CD14-positive monocyte (primary cell): Measurements from ENCODE around the gene TSPAN10. TPM values are rescaled to one million over a fixed set of nuclear protein-coding genes. Genes with fewer than 3 reads are reported as not detected.
A peak's percentile ranks its signal among the peaks of the same experiment; 100 is the strongest.

Experiments used
- DNase-seq, 3 donors: peaks; one replicate each; pipeline ENCODE4 v3.0.0-alpha.2; 2011 to 2022
- H2AFZ ChIP-seq: 2 replicates; pipeline ENCODE4 v1.6.0; 2012; ENCODE audit warnings: mild to moderate bottlenecking, low read depth, low read length, inconsistent platforms; ENCODE audit not compliant: insufficient read depth, poor library complexity, severe bottlenecking
- H3K27ac ChIP-seq, 2 donors: 1 replicate in 1 of 2; 2 replicates in 1 of 2; pipeline ENCODE4 v1.5.1; 2012 to 2013; ENCODE audit warnings: low read length in 2 of 2, control low read depth in 1 of 2, inconsistent platforms in 1 of 2, low read depth in 1 of 2, mild to moderate bottlenecking in 1 of 2
- H3K27me3 ChIP-seq, 2 donors: one replicate each; pipeline versions ENCODE4 v1.6.0 to v1.6.1; 2011 to 2013; ENCODE audit warnings: low read length in 2 of 2; ENCODE audit not compliant: control insufficient read depth in 2 of 2, insufficient read depth in 2 of 2
- H3K36me3 ChIP-seq, 2 donors: replicated peaks in 1 of 2; 1 replicate in 1 of 2; 2 replicates in 1 of 2; pipeline versions ENCODE4 v1.5.1 to v1.6.1; 2012 to 2013; ENCODE audit warnings: low read length in 2 of 2, control low read depth in 1 of 2, inconsistent platforms in 1 of 2, mild to moderate bottlenecking in 1 of 2; ENCODE audit not compliant: insufficient read depth in 2 of 2, control insufficient read depth in 1 of 2
- H3K4me1 ChIP-seq, 2 donors: 1 replicate in 1 of 2; 2 replicates in 1 of 2; pipeline versions ENCODE4 v1.5.1 to v1.6.1; 2012 to 2013; ENCODE audit warnings: low read length in 2 of 2, control low read depth in 1 of 2, inconsistent platforms in 1 of 2, mild to moderate bottlenecking in 1 of 2, moderate library complexity in 1 of 2; ENCODE audit not compliant: insufficient read depth in 2 of 2, control insufficient read depth in 1 of 2
- H3K4me2 ChIP-seq: replicated peaks from 2 replicates; pipeline ENCODE3; 2012; ENCODE audit warnings: low read length, moderate library complexity, mild to moderate bottlenecking; ENCODE audit not compliant: poor library complexity, severe bottlenecking; ENCODE audit errors: extremely low read depth
- H3K4me3 ChIP-seq, 3 experiments: fragments of 200-600 bp in 1 of 3; sonication (generic) in 1 of 3; replicated peaks in 1 of 3; 1 replicate in 2 of 3; 2 replicates in 1 of 3; pipeline ENCODE4 v1.5.1; 2011 to 2013; ENCODE audit warnings: low read length in 3 of 3, mild to moderate bottlenecking in 3 of 3, control low read depth in 2 of 3, low read depth in 2 of 3, inconsistent platforms in 1 of 3, moderate library complexity in 1 of 3
- H3K79me2 ChIP-seq: 2 replicates; pipeline ENCODE4 v1.6.0; 2012; ENCODE audit warnings: mild to moderate bottlenecking, control low read depth, inconsistent platforms, low read length, moderate library complexity; ENCODE audit not compliant: insufficient read depth
- H3K9ac ChIP-seq: 2 replicates; pipeline ENCODE4 v1.6.0; 2017; ENCODE audit warnings: low read length, mild to moderate bottlenecking; ENCODE audit not compliant: insufficient read depth, poor library complexity, severe bottlenecking
- H3K9me3 ChIP-seq, 2 donors: replicated peaks in 1 of 2; 1 replicate in 1 of 2; 2 replicates in 1 of 2; pipeline versions ENCODE4 v1.5.1 to v1.6.1; 2012 to 2013; ENCODE audit warnings: low read length in 2 of 2, control low read depth in 1 of 2; ENCODE audit not compliant: control insufficient read depth in 1 of 2, insufficient read depth in 1 of 2
- H4K20me1 ChIP-seq: 2 replicates; pipeline ENCODE4 v1.6.0; 2012; ENCODE audit warnings: mild to moderate bottlenecking, low read length, control low read depth, moderate library complexity; ENCODE audit not compliant: insufficient read depth
- H3K27ac Mint-ChIP-seq, 7 donors: one replicate each; pipeline ENCODE4 v1.8.0; 2020; ENCODE audit warnings: mild to moderate bottlenecking in 7 of 7, mixed read lengths in 7 of 7, moderate library complexity in 6 of 7, inconsistent platforms in 2 of 7
- H3K27me3 Mint-ChIP-seq, 3 donors: one replicate each; pipeline ENCODE4 v1.8.0; 2021 to 2022; ENCODE audit warnings: low read depth in 3 of 3, mild to moderate bottlenecking in 3 of 3, mixed read lengths in 3 of 3, moderate library complexity in 3 of 3, inconsistent platforms in 1 of 3
- H3K36me3 Mint-ChIP-seq, 2 donors: one replicate each; pipeline ENCODE4 v1.8.0; 2020; ENCODE audit warnings: mixed read lengths in 2 of 2, inconsistent platforms in 1 of 2, mild to moderate bottlenecking in 1 of 2
- H3K4me1 Mint-ChIP-seq: one replicate; pipeline ENCODE4 v1.8.0; 2020; ENCODE audit warnings: mild to moderate bottlenecking, mixed read lengths
- H3K4me3 Mint-ChIP-seq, 2 donors: one replicate each; pipeline ENCODE4 v1.8.0; 2020; ENCODE audit warnings: mild to moderate bottlenecking in 2 of 2, mixed read lengths in 2 of 2, moderate library complexity in 1 of 2
- H3K9me3 Mint-ChIP-seq, 7 donors: one replicate each; pipeline ENCODE4 v1.8.0; 2020 to 2022; ENCODE audit warnings: mixed read lengths in 7 of 7, mild to moderate bottlenecking in 6 of 7, moderate library complexity in 6 of 7, inconsistent platforms in 2 of 7
- WGBS: methylation state at CpG from one replicate; pipeline ENCODE4 v1.1.5; 2013; ENCODE audit warnings: missing lambda C conversion rate; ENCODE audit not compliant: insufficient coverage; 5-methylcytosine and 5-hydroxymethylcytosine counted together
- intact Hi-C, 2 donors: fragments of 100-400 bp; cut with micrococcal nuclease; formaldehyde crosslinking; loops; one replicate each; pipeline versions ENCODE4 v1.15.0 to v1.15.1; 2023
- polyA plus RNA-seq, 3 donors: library from polyadenylated mRNA; depleted of rRNA in 1 of 3; unstranded in 2 of 3; stranded (reverse) in 1 of 3; fragments of 300-500 nt in 2 of 3; fragments of >200 nt in 1 of 3; fragmentation: Illumina TruSeq in 2 of 3; gene quantifications; 1 replicate in 2 of 3; 2 replicates in 1 of 3; pipeline ENCODE4 v1.2.3, GENCODE V29; 2012 to 2021
- TF ChIP-seq, protein P1 (sequence below): fragments of 200-600 bp; IDR thresholded peaks from one replicate; pipeline ENCODE4 v1.8.0; 2022; ENCODE audit warnings: antibody characterized with exemption, mild to moderate bottlenecking

The TSPAN10 gene
- polyA plus RNA-seq, 3 donors: not detected

DNA sequence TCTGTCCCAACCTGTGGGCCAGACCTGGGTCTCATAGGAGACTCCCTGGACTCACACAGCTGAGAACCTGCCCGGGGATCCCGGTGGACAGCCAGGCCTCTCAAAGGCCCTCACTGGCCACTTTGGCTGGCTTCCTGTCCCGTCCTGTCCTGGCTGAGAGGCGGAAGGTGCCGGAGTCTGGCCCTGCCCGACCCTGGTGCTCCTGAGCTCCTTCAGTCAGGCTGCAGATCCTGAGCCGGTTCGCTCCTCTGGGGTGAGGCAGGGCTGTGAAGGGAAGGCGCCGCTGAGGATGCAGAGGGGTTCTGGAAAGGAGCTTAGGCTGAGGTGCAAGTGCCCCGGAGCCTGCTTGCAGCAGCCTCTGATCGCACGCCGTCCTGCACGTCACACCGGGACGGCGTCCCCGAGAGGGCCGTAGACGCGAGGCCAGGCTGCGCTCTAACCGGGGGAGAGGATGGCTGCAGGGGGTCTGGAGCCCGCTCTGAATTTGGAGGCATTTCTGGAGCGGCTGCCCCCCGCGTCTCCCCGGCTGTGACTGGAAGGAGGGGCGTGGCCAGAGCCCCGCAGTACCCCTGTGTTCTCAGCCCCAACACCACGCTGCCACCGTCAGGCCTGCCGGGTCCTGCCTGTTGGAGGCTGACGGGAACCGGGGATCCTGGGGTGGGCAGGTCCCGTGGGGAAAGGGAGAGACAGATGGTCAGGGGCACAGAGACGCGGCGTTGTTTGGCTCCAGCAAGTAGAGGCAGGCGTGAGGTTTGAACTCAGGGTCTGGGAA is 51.0 kb downstream of the TSPAN10 start:
- peaks cover 80% of the 10 kb centered on the region for H3K79me2 ChIP-seq

DNA sequence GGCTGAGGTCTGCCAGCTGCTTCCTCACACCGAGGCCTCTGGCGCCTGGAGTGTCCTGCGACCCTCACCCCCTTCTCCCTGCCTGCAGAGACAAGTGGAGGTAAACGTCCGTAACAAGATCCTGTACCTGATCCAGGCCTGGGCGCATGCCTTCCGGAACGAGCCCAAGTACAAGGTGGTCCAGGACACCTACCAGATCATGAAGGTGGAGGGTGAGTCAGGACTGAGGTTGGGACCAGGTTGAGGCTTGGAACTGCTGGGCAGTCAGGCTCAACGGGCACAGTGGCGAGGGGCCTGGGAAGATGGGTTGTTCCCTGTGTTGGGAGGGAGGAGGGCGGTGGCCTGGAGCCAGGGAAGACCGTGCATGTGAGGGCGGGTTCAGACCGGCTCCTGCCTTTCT is 51.6 kb downstream of the TSPAN10 start:
- H3K79me2 ChIP-seq: peaks cover 73% of the 10 kb centered on the region
- WGBS: 92% methylated on average over 14 of the region's 14 CpGs
- no peak overlapping the region for H3K4me3 Mint-ChIP-seq

More for the DNA sequence above, 51.0 kb downstream of the TSPAN10 start:
- peaks cover 75 to 78% of the 10 kb centered on the region in 2 donors for H3K36me3 ChIP-seq
- Mint-ChIP-seq H3K4me3 (no peak overlapping the region), H3K4me1 (peaks cover 18% of the 10 kb centered on the region), H3K36me3 (peaks cover 61 to 77% of the 10 kb centered on the region in 2 donors), H3K27ac (peak overlapping the region in 3 of 7 donors; percentile 15 to 48 (median 37)), H3K27me3 (peaks cover 0 to 1% (median 0%) of the 10 kb centered on the region in 3 donors), H3K9me3 (no peaks in the 10 kb centered on the region)
- H3K4me1 ChIP-seq: peaks cover 17 to 19% of the 10 kb centered on the region in 2 donors
- no peaks in the 10 kb centered on the region for H3K9me3 ChIP-seq
- no peak overlapping the region for H3K27ac ChIP-seq
- H3K9ac ChIP-seq: no peak overlapping the region
- H3K4me2 ChIP-seq: no peak overlapping the region
- H3K4me3 ChIP-seq: no peak overlapping the region
- peaks cover 87% of the 10 kb centered on the region for H4K20me1 ChIP-seq
- intact Hi-C loops: no loop called here
- 94% methylated on average over 39 of the region's 41 CpGs for WGBS
- no peak for DNase-seq
- TF ChIP-seq, protein P1, sequence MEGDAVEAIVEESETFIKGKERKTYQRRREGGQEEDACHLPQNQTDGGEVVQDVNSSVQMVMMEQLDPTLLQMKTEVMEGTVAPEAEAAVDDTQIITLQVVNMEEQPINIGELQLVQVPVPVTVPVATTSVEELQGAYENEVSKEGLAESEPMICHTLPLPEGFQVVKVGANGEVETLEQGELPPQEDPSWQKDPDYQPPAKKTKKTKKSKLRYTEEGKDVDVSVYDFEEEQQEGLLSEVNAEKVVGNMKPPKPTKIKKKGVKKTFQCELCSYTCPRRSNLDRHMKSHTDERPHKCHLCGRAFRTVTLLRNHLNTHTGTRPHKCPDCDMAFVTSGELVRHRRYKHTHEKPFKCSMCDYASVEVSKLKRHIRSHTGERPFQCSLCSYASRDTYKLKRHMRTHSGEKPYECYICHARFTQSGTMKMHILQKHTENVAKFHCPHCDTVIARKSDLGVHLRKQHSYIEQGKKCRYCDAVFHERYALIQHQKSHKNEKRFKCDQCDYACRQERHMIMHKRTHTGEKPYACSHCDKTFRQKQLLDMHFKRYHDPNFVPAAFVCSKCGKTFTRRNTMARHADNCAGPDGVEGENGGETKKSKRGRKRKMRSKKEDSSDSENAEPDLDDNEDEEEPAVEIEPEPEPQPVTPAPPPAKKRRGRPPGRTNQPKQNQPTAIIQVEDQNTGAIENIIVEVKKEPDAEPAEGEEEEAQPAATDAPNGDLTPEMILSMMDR: no peak
- no peaks in the 10 kb centered on the region for H3K27me3 ChIP-seq
- H2AFZ ChIP-seq: no peak overlapping the region

More for the DNA sequence above, 51.6 kb downstream of the TSPAN10 start:
- Histone ChIP-seq H3K4me2 (no peak overlapping the region), H3K27ac (no peak overlapping the region), H2AFZ (no peak overlapping the region), H3K4me3 (no peak overlapping the region), H3K36me3 (peaks cover 82 to 84% of the 10 kb centered on the region in 2 donors), H3K9me3 (no peaks in the 10 kb centered on the region), H3K9ac (no peak overlapping the region), H3K4me1 (peaks cover 13 to 15% of the 10 kb centered on the region in 2 donors), H4K20me1 (peaks cover 94% of the 10 kb centered on the region), H3K27me3 (no peaks in the 10 kb centered on the region)
- Mint-ChIP-seq H3K9me3 (no peaks in the 10 kb centered on the region), H3K4me1 (peaks cover 16% of the 10 kb centered on the region), H3K36me3 (peaks cover 61 to 84% of the 10 kb centered on the region in 2 donors), H3K27ac (peak overlapping the region in 2 of 7 donors; percentile 28 to 40), H3K27me3 (peaks cover 0 to 1% (median 0%) of the 10 kb centered on the region in 3 donors)
- intact Hi-C loops: no loop called here
- DNase-seq: no peak
- TF ChIP-seq, protein P1: no peak
